A549 (cell line): ENCODE results near the gene PLEKHA3. TPM values are rescaled to one million over a fixed set of nuclear protein-coding genes. Genes with fewer than 3 reads are reported as not detected.

Experiments
- ATAC-seq, 2 experiments: fragments of 200-7000 bp in 1 of 2; fragments of >200 bp in 1 of 2; cut with Nextera tagmentation in 1 of 2; cut with Tn5 transposase in 1 of 2; 3 replicates each; pipeline versions ENCODE4 v1.8.0 to v1.9.1; 2018 to 2020; ENCODE audit warnings: mild to moderate bottlenecking in 1 of 2, moderate library complexity in 1 of 2
- CTCF ChIA-PET: fragments of 300-600 bp; sonication (Branson Sonifier 250); formaldehyde crosslinking; extraction: SDS; loops from one replicate; lab custom pipeline; 2021; ENCODE audit warnings: antibody characterized with exemption, inconsistent platforms; lab: Yijun Ruan, JAX
- POLR2A ChIA-PET: fragments of 350-600 bp; formaldehyde crosslinking; extraction: SDS; loops from one replicate; lab custom pipeline; 2021; ENCODE audit warnings: antibody characterized with exemption, inconsistent platforms; lab: Yijun Ruan, JAX
- DNase-seq, 2 experiments: peaks; one replicate each; pipeline versions ENCODE4 v3.0.0 to v3.0.0-alpha.2; 2011 to 2016; ENCODE audit warnings: low read depth in 1 of 2, low spot score in 1 of 2
- FAIRE-seq: peaks from 2 replicates; lab custom pipeline; 2011; peaks lifted over from hg19 to GRCh38; lab: Jason Lieb, UNC
- H3K27ac ChIP-seq, 2 experiments: fragments of >200 bp; sonication (Bioruptor Twin); formaldehyde crosslinking; 3 replicates each; pipeline ENCODE4 v1.5.1; 2016 to 2017
- H3K4me1 ChIP-seq: fragments of >200 bp; sonication (Bioruptor Twin); formaldehyde crosslinking; 3 replicates; pipeline ENCODE4 v1.6.1; 2016
- H3K4me2 ChIP-seq: fragments of >200 bp; sonication (Bioruptor Twin); formaldehyde crosslinking; 3 replicates; pipeline ENCODE4 v1.6.1; 2016
- H3K4me3 ChIP-seq: fragments of >200 bp; sonication (Bioruptor Twin); formaldehyde crosslinking; 3 replicates; pipeline ENCODE4 v1.5.1; 2016
- H3K9me3 ChIP-seq: fragments of >200 bp; sonication (Bioruptor Twin); formaldehyde crosslinking; 3 replicates; pipeline ENCODE4 v1.6.1; 2016
- ATOH8 ChIP-seq: fragments of 250-450 bp; sonication (Bioruptor Pico); IDR thresholded peaks from 2 replicates; pipeline ENCODE4 v1.5.0; 2020; ENCODE audit warnings: low read depth, mild to moderate bottlenecking, moderate library complexity
- BHLHE40 ChIP-seq: IDR thresholded peaks from 2 replicates; pipeline ENCODE4 v1.6.1; 2012; ENCODE audit warnings: low read depth, low read length, inconsistent platforms
- CBX2 ChIP-seq: fragments of 200-600 bp; sonication (generic); IDR thresholded peaks from 2 replicates; pipeline ENCODE4 v1.6.1; 2016; ENCODE audit warnings: low read depth, mild to moderate bottlenecking, borderline replicate concordance
- EP300 ChIP-seq, 2 experiments: fragments of >200 bp; sonication (Bioruptor Twin); formaldehyde crosslinking; IDR thresholded peaks; 2 replicates in 1 of 2; 3 replicates in 1 of 2; pipeline ENCODE4 v1.6.1; 2016 to 2017
- ESRRA ChIP-seq: fragments of 150-350 bp; IDR thresholded peaks from 2 replicates; pipeline ENCODE4 v1.6.1; 2014; ENCODE audit warnings: mild to moderate bottlenecking, low read length, borderline replicate concordance
- FOSL2 ChIP-seq, 2 experiments: fragments of 450-650 bp in 1 of 2; fragments of >200 bp in 1 of 2; sonication (Bioruptor Twin) in 1 of 2; formaldehyde crosslinking; IDR thresholded peaks; 2 replicates each; pipeline versions ENCODE4 v1.5.0 to v1.6.1; 2016 to 2020; ENCODE audit warnings: mild to moderate bottlenecking in 1 of 2, moderate library complexity in 1 of 2
- FOXS1 ChIP-seq: fragments of 250-450 bp; sonication (Bioruptor Pico); IDR thresholded peaks from 2 replicates; pipeline ENCODE4 v1.5.0; 2020; ENCODE audit warnings: mild to moderate bottlenecking, moderate library complexity
- HOXB5 ChIP-seq: fragments of 250-450 bp; sonication (Bioruptor Pico); IDR thresholded peaks from 2 replicates; pipeline ENCODE4 v1.5.0; 2020; ENCODE audit warnings: mild to moderate bottlenecking, moderate library complexity
- KDM5A ChIP-seq: fragments of 200-600 bp; sonication (generic); IDR thresholded peaks from 2 replicates; pipeline ENCODE4 v1.6.1; 2016; ENCODE audit warnings: antibody characterized with exemption, mild to moderate bottlenecking
- MAZ ChIP-seq: fragments of 150-350 bp; IDR thresholded peaks from 2 replicates; pipeline ENCODE4 v1.6.1; 2014; ENCODE audit warnings: antibody characterized with exemption, low read depth, low read length, borderline replicate concordance
- POLR2A ChIP-seq: IDR thresholded peaks from 2 replicates; pipeline ENCODE4 v1.6.1; 2012; ENCODE audit warnings: mild to moderate bottlenecking, low read length
- POLR2AphosphoS2 ChIP-seq: conservative IDR thresholded peaks from 2 replicates; pipeline ENCODE4 v1.6.1; 2012; ENCODE audit warnings: low read length, improper control_type of control experiment, inconsistent platforms
- RARB ChIP-seq: fragments of 250-450 bp; sonication (Bioruptor Pico); IDR thresholded peaks from 2 replicates; pipeline ENCODE4 v1.8.0; 2021; ENCODE audit warnings: mild to moderate bottlenecking, moderate library complexity
- RNF2 ChIP-seq: fragments of 200-600 bp; sonication (generic); IDR thresholded peaks from 2 replicates; pipeline ENCODE4 v1.6.1; 2016; ENCODE audit warnings: low read depth, mild to moderate bottlenecking, antibody characterized with exemption, moderate library complexity, borderline replicate concordance
- SMC3 ChIP-seq: fragments of >200 bp; sonication (Bioruptor Twin); formaldehyde crosslinking; IDR thresholded peaks from 3 replicates; pipeline ENCODE4 v1.6.1; 2018; ENCODE audit warnings: inconsistent platforms
- SREBF2 ChIP-seq: fragments of 450-650 bp; IDR thresholded peaks from 2 replicates; pipeline ENCODE4 v1.6.1; 2014; ENCODE audit warnings: mild to moderate bottlenecking, moderate library complexity
- USF2 ChIP-seq: fragments of 450-650 bp; IDR thresholded peaks from 2 replicates; pipeline ENCODE4 v1.6.1; 2014; ENCODE audit warnings: antibody characterized with exemption
- ZC3H11A ChIP-seq: fragments of 450-650 bp; IDR thresholded peaks from 2 replicates; pipeline ENCODE4 v1.6.1; 2014; ENCODE audit warnings: antibody characterized with exemption, mild to moderate bottlenecking
- ZSCAN20 ChIP-seq: fragments of 250-450 bp; sonication (Bioruptor Pico); IDR thresholded peaks from 2 replicates; pipeline ENCODE4 v1.8.0; 2022; ENCODE audit warnings: mild to moderate bottlenecking, moderate library complexity
- WGBS: methylation state at CpG from one replicate; pipeline ENCODE4 v1.1.6; 2017; ENCODE audit errors: missing lambda C conversion rate; 5-methylcytosine and 5-hydroxymethylcytosine counted together
- polyA plus RNA-seq, 4 experiments: library from polyadenylated mRNA; depleted of rRNA in 3 of 4; stranded (reverse); fragments of >200 nt; fragmentation: RNase III in 1 of 4; extraction: RNeasy Plus Mini Kit Qiagen cat#74134 plus additional on column Dnase treatment in 1 of 4; gene quantifications; 2 replicates in 3 of 4; 3 replicates in 1 of 4; pipeline ENCODE4 v1.2.3, GENCODE V29; 2011 to 2017
- TF ChIP-seq, protein P1 (sequence below): fragments of 250-450 bp; sonication (Bioruptor Pico); IDR thresholded peaks from 2 replicates; pipeline ENCODE4 v1.5.0; 2021; ENCODE audit warnings: mild to moderate bottlenecking, moderate library complexity, borderline replicate concordance
- TF ChIP-seq, protein P2 (sequence below): fragments of 150-350 bp; IDR thresholded peaks from 2 replicates; pipeline ENCODE4 v1.6.1; 2014; ENCODE audit warnings: low read depth, mild to moderate bottlenecking, low read length
- TF ChIP-seq, protein P3 (sequence below): IDR thresholded peaks from 2 replicates; pipeline ENCODE4 v1.6.1; 2012

The PLEKHA3 gene
- polyA plus RNA-seq, 2 of the 4 experiments (the other 2 are of a cell fraction), result 9.6 to 47.4 TPM

DNA sequence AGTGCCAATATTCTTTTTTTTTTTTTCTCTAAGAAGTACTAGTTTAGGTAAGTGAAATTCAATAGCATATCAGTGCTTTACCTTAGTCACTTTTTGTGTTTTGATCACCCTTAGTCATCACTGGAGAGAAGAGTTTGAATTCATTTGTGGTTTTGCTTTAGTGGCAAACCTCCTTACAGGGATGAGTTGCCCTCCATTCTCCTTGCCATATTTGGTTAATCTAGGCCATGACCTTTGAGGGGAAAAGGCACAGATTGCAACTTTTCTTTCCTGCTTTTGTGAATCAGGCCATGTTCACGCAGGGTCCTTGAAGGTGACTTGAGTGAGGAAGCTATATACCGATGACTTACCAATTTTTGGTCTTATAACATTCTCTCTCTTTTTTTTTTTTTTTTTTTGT, 34.4 kb downstream of the PLEKHA3 start:
- no peaks in the 10 kb centered on the region for H3K4me1 ChIP-seq
- no peak overlapping the region for H3K4me2 ChIP-seq
- H3K9me3 ChIP-seq, result no peaks in the 10 kb centered on the region
- no peak; a peak in 1 of 6 replicates for ATAC-seq
- H3K4me3 ChIP-seq, result no peak overlapping the region
- no peak for FAIRE-seq
- POLR2A ChIA-PET, result no interaction called here
- no peak for DNase-seq
- no peak for TF ChIP-seq USF2
- no peak for TF ChIP-seq POLR2AphosphoS2
- no peak for TF ChIP-seq EP300 (IDR thresholded peaks at IDR 0.05)
- TF ChIP-seq ESRRA, result no peak
- TF ChIP-seq CBX2, result no peak
- TF ChIP-seq, protein P1, sequence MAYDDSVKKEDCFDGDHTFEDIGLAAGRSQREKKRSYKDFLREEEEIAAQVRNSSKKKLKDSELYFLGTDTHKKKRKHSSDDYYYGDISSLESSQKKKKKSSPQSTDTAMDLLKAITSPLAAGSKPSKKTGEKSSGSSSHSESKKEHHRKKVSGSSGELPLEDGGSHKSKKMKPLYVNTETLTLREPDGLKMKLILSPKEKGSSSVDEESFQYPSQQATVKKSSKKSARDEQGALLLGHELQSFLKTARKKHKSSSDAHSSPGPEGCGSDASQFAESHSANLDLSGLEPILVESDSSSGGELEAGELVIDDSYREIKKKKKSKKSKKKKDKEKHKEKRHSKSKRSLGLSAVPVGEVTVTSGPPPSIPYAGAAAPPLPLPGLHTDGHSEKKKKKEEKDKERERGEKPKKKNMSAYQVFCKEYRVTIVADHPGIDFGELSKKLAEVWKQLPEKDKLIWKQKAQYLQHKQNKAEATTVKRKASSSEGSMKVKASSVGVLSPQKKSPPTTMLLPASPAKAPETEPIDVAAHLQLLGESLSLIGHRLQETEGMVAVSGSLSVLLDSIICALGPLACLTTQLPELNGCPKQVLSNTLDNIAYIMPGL (CRISPR knock-in tag), result no peak
- no peak for TF ChIP-seq FOSL2 (IDR thresholded peaks at IDR 0.05)
- TF ChIP-seq FOSL2 (CRISPR knock-in tag; IDR thresholded peaks at IDR 0.05), result no peak
- no peak for TF ChIP-seq ZC3H11A
- TF ChIP-seq SMC3, result no peak
- no peak for TF ChIP-seq KDM5A
- no peak for TF ChIP-seq ATOH8 (CRISPR knock-in tag)
- no peak for TF ChIP-seq POLR2A
- TF ChIP-seq RNF2, result no peak
- TF ChIP-seq HOXB5 (CRISPR knock-in tag), result no peak
- TF ChIP-seq RARB (CRISPR knock-in tag), result no peak
- WGBS, result 91% methylated on average over 2 of the region's 2 CpGs
- CTCF ChIA-PET, result interaction anchor here (0.6 kb wide), 1 partner anchor 159 kb away, joined by 3 read pairs; no protein-coding TSS in a partner anchor
- H3K27ac ChIP-seq, result no peak overlapping the region

DNA sequence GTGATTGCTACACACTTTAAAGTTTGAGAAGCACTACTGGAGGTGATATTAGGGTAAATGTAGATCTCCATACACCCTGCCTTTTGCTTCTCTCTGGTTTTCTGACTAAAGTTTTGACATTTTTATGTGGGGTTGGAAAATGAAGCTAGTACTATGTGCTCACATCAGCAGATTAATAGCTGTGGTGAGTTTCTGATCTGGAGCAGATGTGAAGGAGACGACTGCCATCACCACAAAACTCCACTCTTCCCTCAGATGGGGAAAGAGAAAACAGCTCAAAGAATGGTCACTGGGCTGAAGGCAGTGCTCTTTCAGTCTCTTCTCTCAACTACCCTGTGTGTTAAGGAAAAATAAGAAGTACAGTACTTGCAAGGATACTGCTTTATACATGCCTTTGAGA, 37.2 kb downstream of the PLEKHA3 start:
- Histone ChIP-seq H3K4me3 (no peak overlapping the region), H3K4me1 (no peaks in the 10 kb centered on the region), H3K9me3 (no peaks in the 10 kb centered on the region), H3K4me2 (no peak overlapping the region), H3K27ac (no peak overlapping the region)
- DNase-seq, result no peak
- no peak for FAIRE-seq
- TF ChIP-seq FOXS1 (CRISPR knock-in tag), result no peak
- no peak for TF ChIP-seq SREBF2
- TF ChIP-seq MAZ, result no peak
- TF ChIP-seq RNF2, result no peak
- TF ChIP-seq BHLHE40, result no peak
- TF ChIP-seq FOSL2 (IDR thresholded peaks at IDR 0.05), result no peak
- no peak for TF ChIP-seq FOSL2 (CRISPR knock-in tag; IDR thresholded peaks at IDR 0.05)
- TF ChIP-seq POLR2A, result no peak
- TF ChIP-seq, protein P2, sequence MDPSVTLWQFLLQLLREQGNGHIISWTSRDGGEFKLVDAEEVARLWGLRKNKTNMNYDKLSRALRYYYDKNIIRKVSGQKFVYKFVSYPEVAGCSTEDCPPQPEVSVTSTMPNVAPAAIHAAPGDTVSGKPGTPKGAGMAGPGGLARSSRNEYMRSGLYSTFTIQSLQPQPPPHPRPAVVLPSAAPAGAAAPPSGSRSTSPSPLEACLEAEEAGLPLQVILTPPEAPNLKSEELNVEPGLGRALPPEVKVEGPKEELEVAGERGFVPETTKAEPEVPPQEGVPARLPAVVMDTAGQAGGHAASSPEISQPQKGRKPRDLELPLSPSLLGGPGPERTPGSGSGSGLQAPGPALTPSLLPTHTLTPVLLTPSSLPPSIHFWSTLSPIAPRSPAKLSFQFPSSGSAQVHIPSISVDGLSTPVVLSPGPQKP, result no peak
- TF ChIP-seq ZSCAN20, result no peak
- TF ChIP-seq, protein P3, sequence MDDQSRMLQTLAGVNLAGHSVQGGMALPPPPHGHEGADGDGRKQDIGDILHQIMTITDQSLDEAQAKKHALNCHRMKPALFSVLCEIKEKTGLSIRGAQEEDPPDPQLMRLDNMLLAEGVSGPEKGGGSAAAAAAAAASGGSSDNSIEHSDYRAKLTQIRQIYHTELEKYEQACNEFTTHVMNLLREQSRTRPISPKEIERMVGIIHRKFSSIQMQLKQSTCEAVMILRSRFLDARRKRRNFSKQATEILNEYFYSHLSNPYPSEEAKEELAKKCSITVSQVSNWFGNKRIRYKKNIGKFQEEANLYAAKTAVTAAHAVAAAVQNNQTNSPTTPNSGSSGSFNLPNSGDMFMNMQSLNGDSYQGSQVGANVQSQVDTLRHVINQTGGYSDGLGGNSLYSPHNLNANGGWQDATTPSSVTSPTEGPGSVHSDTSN, result no peak
- 94% methylated on average over 1 of the region's 1 CpG for WGBS
- no peak for ATAC-seq
- POLR2A ChIA-PET, result no interaction called here
- CTCF ChIA-PET, result no interaction called here
